ENCODE results near the gene SMAD5.
A peak's percentile ranks its signal among the peaks of the same experiment; 100 is the strongest.

The SMAD5 gene

DNA sequence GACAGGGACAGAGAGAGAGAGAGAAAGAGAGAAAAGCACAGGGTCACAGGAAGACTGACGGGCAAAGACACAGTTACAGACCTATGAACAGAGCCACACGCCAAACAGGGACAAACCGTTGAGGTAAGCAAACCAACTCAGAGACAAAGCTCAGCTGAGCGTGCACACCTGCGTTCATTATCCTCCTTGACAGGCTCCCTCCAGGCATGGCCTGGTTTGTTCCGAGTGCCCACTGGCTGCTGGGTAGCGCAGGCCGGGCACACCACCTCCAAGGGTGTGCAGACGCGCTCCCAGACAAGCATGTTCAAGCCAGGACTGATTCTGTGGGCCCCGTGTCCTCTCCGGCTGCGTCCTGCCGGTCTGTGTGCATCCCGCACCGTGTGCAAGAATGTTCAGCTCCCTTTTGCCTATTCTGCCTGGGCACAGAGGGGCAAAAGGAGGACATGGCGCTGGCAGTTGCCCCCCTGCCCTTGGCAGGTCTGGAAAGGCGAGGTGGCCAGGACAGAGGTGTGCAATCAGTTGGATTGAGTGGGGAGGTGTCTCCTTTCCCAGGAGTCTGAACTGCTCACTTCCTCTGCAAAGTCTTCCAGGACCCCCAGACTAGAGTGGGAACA is 60.8 kb downstream of the SMAD5 start:
- no peak overlapping the region for H3K27ac ChIP-seq (ENCODE audit: extremely low read depth, low read depth, low read length)
- H3K36me3 ChIP-seq (ENCODE audit: control insufficient read depth in 2 of 2, insufficient read depth in 1 of 2, low read length in 2 of 2) = peaks cover 0 to 14% of the 10 kb centered on the region in 2 experiments; a peak in 1 of 3 replicates
- H3K4me3 ChIP-seq (ENCODE audit: low read depth, low read length) = no peak overlapping the region
- H3K9me3 ChIP-seq (ENCODE audit: control insufficient read depth, insufficient read depth, low read depth, low read length) = no peaks in the 10 kb centered on the region
- TF ChIP-seq ZNF529 (tag by site-specific recombination; IDR thresholded peaks at IDR 0.05; ENCODE audit: insufficient replicate concordance) (no peak), SP7 (tag by site-specific recombination; IDR thresholded peaks at IDR 0.05) (no peak), ZNF48 (tag by site-specific recombination; IDR thresholded peaks at IDR 0.05) (no peak), KLF9 (tag by site-specific recombination; IDR thresholded peaks at IDR 0.05; ENCODE audit: low read depth) (0 out of 2 replicates have a peak, but pooled peaks have one; percentile 1), ZNF664 (tag by site-specific recombination; IDR thresholded peaks at IDR 0.05) (no peak), ZBTB10 (tag by site-specific recombination; IDR thresholded peaks at IDR 0.05) (no peak), GLI4 (tag by site-specific recombination; IDR thresholded peaks at IDR 0.05) (no peak), ZFP3 (tag by site-specific recombination; IDR thresholded peaks at IDR 0.05; ENCODE audit: low read depth) (no peak), ZBTB48 (tag by site-specific recombination; IDR thresholded peaks at IDR 0.05) (peak; percentile 27), ZNF335 (tag by site-specific recombination; conservative IDR thresholded peaks at IDR 0.05) (no peak), ZNF175 (tag by site-specific recombination; IDR thresholded peaks at IDR 0.05) (no peak), ZNF366 (tag by site-specific recombination; conservative IDR thresholded peaks at IDR 0.05) (0 out of 2 replicates have a peak, but pooled peaks have one; percentile 37)
- POLR2A ChIA-PET = interaction anchor here (0.7 to 1.0 kb wide), 2 partner anchors 17 to 264 kb away, joined by 3 to 4 read pairs; no protein-coding TSS in a partner anchor
- CTCF ChIA-PET = interaction anchor here (0.5 kb wide), 1 partner anchor 381 kb away, joined by 3 read pairs; no protein-coding TSS in a partner anchor
- H3K4me1 ChIP-seq (ENCODE audit: control insufficient read depth, insufficient read depth, low read length) = no peaks in the 10 kb centered on the region; the same call in 1 of the 2 replicates

- ChIA-PET CTCF (interaction anchor here (1.0 to 1.8 kb wide), 2 partner anchors 17 to 19 kb away, joined by 3 to 9 read pairs; no protein-coding TSS in a partner anchor), POLR2A (no interaction called here)
- TF ChIP-seq, protein P1, sequence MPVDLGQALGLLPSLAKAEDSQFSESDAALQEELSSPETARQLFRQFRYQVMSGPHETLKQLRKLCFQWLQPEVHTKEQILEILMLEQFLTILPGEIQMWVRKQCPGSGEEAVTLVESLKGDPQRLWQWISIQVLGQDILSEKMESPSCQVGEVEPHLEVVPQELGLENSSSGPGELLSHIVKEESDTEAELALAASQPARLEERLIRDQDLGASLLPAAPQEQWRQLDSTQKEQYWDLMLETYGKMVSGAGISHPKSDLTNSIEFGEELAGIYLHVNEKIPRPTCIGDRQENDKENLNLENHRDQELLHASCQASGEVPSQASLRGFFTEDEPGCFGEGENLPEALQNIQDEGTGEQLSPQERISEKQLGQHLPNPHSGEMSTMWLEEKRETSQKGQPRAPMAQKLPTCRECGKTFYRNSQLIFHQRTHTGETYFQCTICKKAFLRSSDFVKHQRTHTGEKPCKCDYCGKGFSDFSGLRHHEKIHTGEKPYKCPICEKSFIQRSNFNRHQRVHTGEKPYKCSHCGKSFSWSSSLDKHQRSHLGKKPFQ (tag by site-specific recombination; IDR thresholded peaks at IDR 0.05) = no peak
- TF ChIP-seq BCL11B (tag by site-specific recombination; IDR thresholded peaks at IDR 0.05; ENCODE audit: low read depth) (no peak), SP2 (tag by site-specific recombination; IDR thresholded peaks at IDR 0.05) (no peak), ZNF654 (tag by site-specific recombination; IDR thresholded peaks at IDR 0.05; ENCODE audit: low read depth) (no peak), ZNF837 (tag by site-specific recombination; IDR thresholded peaks at IDR 0.05) (no peak), ZNF37A (tag by site-specific recombination; IDR thresholded peaks at IDR 0.05) (no peak), GLIS1 (tag by site-specific recombination; IDR thresholded peaks at IDR 0.05) (no peak), ZNF121 (tag by site-specific recombination; IDR thresholded peaks at IDR 0.05) (no peak), FEZF1 (tag by site-specific recombination; IDR thresholded peaks at IDR 0.05) (no peak), ZBTB17 (tag by site-specific recombination; IDR thresholded peaks at IDR 0.05) (no peak), ZSCAN30 (tag by site-specific recombination; IDR thresholded peaks at IDR 0.05) (no peak)
- no peak overlapping the region for H3K27ac ChIP-seq (ENCODE audit: extremely low read depth, low read depth, low read length)
- no peaks in the 10 kb centered on the region; the same call in 1 of the 2 replicates for H3K4me1 ChIP-seq (ENCODE audit: control insufficient read depth, insufficient read depth, low read length)
- peaks cover 0 to 5% of the 10 kb centered on the region in 2 experiments; a peak in 1 of 3 replicates for H3K36me3 ChIP-seq (ENCODE audit: control insufficient read depth in 2 of 2, insufficient read depth in 1 of 2, low read length in 2 of 2)
- H3K4me3 ChIP-seq (ENCODE audit: low read depth, low read length) = no peak overlapping the region
- no peaks in the 10 kb centered on the region for H3K9me3 ChIP-seq (ENCODE audit: control insufficient read depth, insufficient read depth, low read depth, low read length)
Measured at GRCh38 chr5:136194576-136194975, 61.9 kb downstream of the SMAD5 start.

All from HEK293 (cell line).